Hepatocyte (in vitro differentiated cells): ENCODE results near the gene SNX9. TPM values are rescaled to one million over a fixed set of nuclear protein-coding genes. Genes with fewer than 3 reads are reported as not detected.
A peak's percentile ranks its signal among the peaks of the same experiment; 100 is the strongest.

Source experiments
- DNase-seq: peaks from one replicate; pipeline ENCODE4 v3.0.0-alpha.2; 2016; ENCODE audit warnings: low spot score
- H2AFZ ChIP-seq: fragments of 200-600 bp; sonication (generic); 2 replicates; pipeline ENCODE4 v1.6.0; 2016; ENCODE audit warnings: antibody characterized with exemption, mild to moderate bottlenecking
- H3K27ac ChIP-seq: fragments of 200-600 bp; sonication (generic); 2 replicates; pipeline ENCODE4 v1.5.1; 2016; ENCODE audit warnings: mild to moderate bottlenecking
- H3K27me3 ChIP-seq: fragments of 200-600 bp; sonication (generic); 2 replicates; pipeline ENCODE4 v1.6.1; 2016
- H3K36me3 ChIP-seq: fragments of 200-600 bp; sonication (generic); replicated peaks from 2 replicates; pipeline ENCODE4 v1.5.1; 2016; ENCODE audit warnings: low read depth; ENCODE audit not compliant: insufficient read depth
- H3K4me1 ChIP-seq: fragments of 200-600 bp; sonication (generic); 2 replicates; pipeline ENCODE4 v1.5.1; 2016; ENCODE audit warnings: mild to moderate bottlenecking, moderate library complexity; ENCODE audit not compliant: insufficient read depth
- H3K4me2 ChIP-seq: fragments of 200-600 bp; sonication (generic); 2 replicates; pipeline ENCODE4 v1.6.0; 2016
- H3K4me3 ChIP-seq: fragments of 200-600 bp; sonication (generic); 2 replicates; pipeline ENCODE4 v1.5.1; 2016; ENCODE audit warnings: mild to moderate bottlenecking
- H3K79me2 ChIP-seq: fragments of 200-600 bp; sonication (generic); 2 replicates; pipeline ENCODE4 v1.6.0; 2017; ENCODE audit warnings: mild to moderate bottlenecking
- H3K9me2 ChIP-seq: fragments of 200-600 bp; sonication (generic); replicated peaks from 2 replicates; pipeline ENCODE4 v1.6.0; 2017; ENCODE audit warnings: mild to moderate bottlenecking; ENCODE audit not compliant: insufficient read depth
- H3K9me3 ChIP-seq: fragments of 200-600 bp; sonication (generic); 2 replicates; pipeline ENCODE4 v1.5.1; 2016; ENCODE audit warnings: low read depth, mild to moderate bottlenecking
- H4K20me1 ChIP-seq: fragments of 200-600 bp; sonication (generic); 2 replicates; pipeline ENCODE4 v1.6.0; 2016; ENCODE audit warnings: mild to moderate bottlenecking; ENCODE audit not compliant: insufficient read depth, poor library complexity, severe bottlenecking
- CTCF ChIP-seq: fragments of 200-600 bp; sonication (generic); IDR thresholded peaks from 2 replicates; pipeline ENCODE4 v1.5.1; 2016; ENCODE audit warnings: antibody characterized with exemption, mild to moderate bottlenecking; ENCODE audit not compliant: poor library complexity
- EZH2 ChIP-seq: fragments of 200-600 bp; sonication (generic); IDR thresholded peaks from 2 replicates; pipeline ENCODE4 v1.6.1; 2016; ENCODE audit warnings: antibody characterized with exemption, mild to moderate bottlenecking, borderline replicate concordance
- EZH2phosphoT487 ChIP-seq: fragments of 200-600 bp; sonication (generic); IDR thresholded peaks from one replicate; pipeline ENCODE4 v1.6.1; 2018; ENCODE audit warnings: antibody characterized with exemption, mild to moderate bottlenecking, low read depth, moderate library complexity; ENCODE audit not compliant: unreplicated experiment, severe bottlenecking
- WGBS: methylation state at CpG from one replicate; pipeline ENCODE4 v1.1.6; 2016; ENCODE audit warnings: low lambda C conversion rate; ENCODE audit errors: missing lambda C conversion rate; 5-methylcytosine and 5-hydroxymethylcytosine counted together
- polyA plus RNA-seq: library from polyadenylated mRNA; unstranded; fragments of >200 nt; fragmentation: Nextera tagmentation; extraction: Ambion mirVana; gene quantifications from 2 replicates; pipeline ENCODE4 v1.2.1, GENCODE V29; 2016
- total RNA-seq: library from RNA; depleted of rRNA; stranded (reverse); fragments of >200 nt; gene quantifications from 2 replicates; pipeline ENCODE4 v1.2.3, GENCODE V29; 2014

Gene SNX9
- total and polyA plus RNA-seq, 2 experiments from 2014 or later = 34.1 to 34.7 TPM

DNA sequence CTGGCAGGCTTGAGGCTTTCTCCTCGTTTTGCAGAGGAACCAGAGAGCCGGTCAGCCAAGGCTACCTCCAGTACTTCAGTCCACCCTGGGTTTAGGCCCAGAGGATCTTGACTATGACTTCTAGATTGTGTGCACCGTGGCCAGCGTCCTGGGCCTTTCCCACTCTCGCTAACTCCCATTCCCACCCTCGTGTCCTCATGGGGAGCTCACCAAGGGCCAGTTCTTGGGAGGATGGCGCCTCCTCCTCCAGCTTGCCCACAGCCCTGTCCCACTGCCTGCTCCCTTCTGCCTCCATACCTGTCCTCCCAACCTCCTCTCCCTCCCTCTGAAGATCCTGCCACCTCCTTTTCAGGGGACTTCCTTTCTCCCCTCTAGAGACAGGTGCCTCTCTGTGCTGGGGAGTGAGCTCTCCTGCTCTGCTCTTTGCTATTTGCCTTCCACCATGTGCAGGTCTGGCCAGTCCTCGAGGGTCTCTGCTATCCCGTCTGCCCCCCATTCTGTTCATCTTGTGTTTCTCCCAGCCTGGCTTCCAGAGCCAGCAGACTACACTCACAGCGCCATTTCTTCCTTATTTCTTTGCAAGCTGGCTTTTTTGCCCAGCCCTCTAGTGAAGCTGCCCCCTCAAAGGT lies 154.2 kb downstream of the SNX9 start:
- H3K79me2 ChIP-seq = peaks cover 1% of the 10 kb centered on the region
- no peaks in the 10 kb centered on the region for H3K36me3 ChIP-seq
- no peak for DNase-seq
- no peaks in the 10 kb centered on the region for H3K27me3 ChIP-seq
- 89% methylated on average over 10 of the region's 10 CpGs for WGBS
- no peaks in the 10 kb centered on the region for H3K4me1 ChIP-seq
- H3K9me2 ChIP-seq = no peaks in the 10 kb centered on the region
- H3K9me3 ChIP-seq = no peaks in the 10 kb centered on the region
- no peak overlapping the region for H3K4me2 ChIP-seq
- no peak for TF ChIP-seq CTCF
- TF ChIP-seq EZH2 = no peak
- TF ChIP-seq EZH2phosphoT487 = no peak
- H4K20me1 ChIP-seq = no peaks in the 10 kb centered on the region
- H3K27ac ChIP-seq = no peak overlapping the region
- H3K4me3 ChIP-seq = no peak overlapping the region
- no peak overlapping the region for H2AFZ ChIP-seq

DNA sequence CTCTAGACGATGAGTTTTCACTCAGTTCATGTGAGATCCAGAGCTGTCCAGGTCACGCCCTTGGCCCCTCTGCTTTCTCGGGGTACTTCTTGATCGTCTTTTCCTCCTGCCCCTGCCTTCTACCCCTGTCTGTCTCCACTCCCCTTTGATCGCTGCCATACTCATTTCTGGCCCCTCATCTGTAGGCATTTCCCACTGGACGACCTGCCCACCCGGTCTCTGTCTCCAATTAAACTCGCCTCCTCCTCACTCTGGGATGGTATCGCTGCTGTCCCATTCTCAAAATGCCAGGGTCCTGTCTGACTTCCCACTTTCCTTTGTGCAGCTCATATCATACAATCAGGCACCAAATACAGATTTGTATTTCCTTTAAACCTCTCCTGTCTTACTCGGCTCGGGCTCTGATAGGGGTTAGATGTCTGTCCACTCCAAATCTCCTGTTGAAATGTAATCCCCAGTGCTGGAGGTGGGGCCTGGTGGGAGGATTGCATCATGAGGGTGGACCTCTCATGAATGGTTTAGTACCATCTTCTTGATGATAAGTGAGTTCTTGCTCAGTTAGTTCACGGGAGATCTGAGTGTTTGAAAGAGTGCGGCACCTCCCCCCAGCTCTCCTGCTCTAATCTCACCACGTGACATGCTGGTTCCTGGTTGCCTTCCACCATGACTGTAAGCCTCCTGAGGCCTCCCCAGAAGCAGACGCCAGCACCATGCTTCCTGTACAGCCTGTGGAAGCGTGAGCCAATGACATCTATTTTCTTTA lies 155.2 kb downstream of the SNX9 start:
- no peak for TF ChIP-seq EZH2phosphoT487
- no peak for TF ChIP-seq CTCF
- no peak for TF ChIP-seq EZH2
- peaks cover 2% of the 10 kb centered on the region for H3K4me1 ChIP-seq
- no peak overlapping the region for H3K4me3 ChIP-seq
- no peak overlapping the region for H3K27ac ChIP-seq
- H3K9me2 ChIP-seq = no peaks in the 10 kb centered on the region
- no peak for DNase-seq
- H4K20me1 ChIP-seq = no peaks in the 10 kb centered on the region
- peaks cover 10% of the 10 kb centered on the region for H3K79me2 ChIP-seq
- H3K27me3 ChIP-seq = no peaks in the 10 kb centered on the region
- H3K9me3 ChIP-seq = no peaks in the 10 kb centered on the region
- no peak overlapping the region for H3K4me2 ChIP-seq
- H3K36me3 ChIP-seq = no peaks in the 10 kb centered on the region
- H2AFZ ChIP-seq = no peak overlapping the region
- WGBS = 83% methylated on average over 16 of the region's 16 CpGs

DNA sequence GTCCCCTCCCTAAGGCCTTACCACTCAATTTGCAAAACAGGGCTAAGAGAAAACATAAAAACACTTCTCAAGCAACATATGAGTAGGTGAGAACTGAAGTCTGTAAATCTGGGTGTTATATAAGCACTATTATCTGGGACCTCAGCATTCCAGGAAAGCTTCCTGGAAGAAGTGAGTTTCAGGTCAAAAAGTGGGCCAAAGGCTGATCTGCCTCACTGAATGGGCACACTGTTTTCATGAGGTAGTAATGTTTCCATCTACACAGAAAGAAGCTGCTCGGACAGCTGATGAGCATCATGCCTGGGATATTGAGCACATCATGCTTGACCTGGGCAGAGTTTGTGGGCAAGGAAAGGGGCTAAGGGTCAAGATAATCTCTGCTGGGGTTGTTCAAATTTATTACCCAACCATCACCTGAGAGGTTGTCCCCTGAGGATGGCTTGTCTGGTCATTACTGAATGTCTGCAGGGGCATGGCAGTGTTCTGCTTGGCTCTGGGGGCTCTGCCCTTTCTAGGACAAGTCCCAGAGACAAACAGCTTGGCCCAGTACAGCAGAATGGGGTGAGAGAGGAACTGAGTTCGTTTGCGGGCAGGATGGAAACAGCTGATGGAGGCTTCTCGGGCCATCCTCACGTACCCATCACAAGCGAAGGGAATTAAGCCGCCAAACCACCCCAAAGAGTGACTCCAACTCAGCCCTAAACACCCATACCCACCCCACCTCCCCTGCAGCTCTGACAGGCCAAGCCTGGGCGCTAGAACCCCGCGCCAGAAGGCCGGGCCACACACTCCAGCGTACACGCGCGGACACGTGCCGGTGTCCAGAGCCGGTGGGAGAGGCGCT lies 157.5 kb downstream of the SNX9 start:
- Histone ChIP-seq H3K27ac (peak overlapping the region; percentile 90), H3K4me3 (no peak overlapping the region), H3K36me3 (no peaks in the 10 kb centered on the region), H3K4me2 (peak overlapping the region; percentile 88), H3K4me1 (peaks cover 19% of the 10 kb centered on the region), H2AFZ (no peak overlapping the region), H3K9me3 (no peaks in the 10 kb centered on the region), H4K20me1 (no peaks in the 10 kb centered on the region), H3K9me2 (no peaks in the 10 kb centered on the region), H3K27me3 (no peaks in the 10 kb centered on the region), H3K79me2 (peaks cover 29% of the 10 kb centered on the region)
- no peak for TF ChIP-seq CTCF
- TF ChIP-seq EZH2phosphoT487 = no peak
- TF ChIP-seq EZH2 = no peak
- DNase-seq = no peak
- WGBS = 84% methylated on average over 19 of the region's 19 CpGs
